Left ventricle myocardium inferior (tissue), 1 donor: ENCODE data around the gene ACTA2. TPM values are rescaled to one million over a fixed set of nuclear protein-coding genes. Genes with fewer than 3 reads are reported as not detected.
A peak's percentile ranks its signal among the peaks of the same experiment; 100 is the strongest.

Experiments used
- DNase-seq: peaks from one replicate; pipeline ENCODE4 v3.0.0-alpha.2; 2020
- H3K27ac ChIP-seq: fragments of 200-600 bp; replicated peaks from 2 replicates; pipeline ENCODE4 v1.8.0; 2021
- H3K27me3 ChIP-seq: fragments of 200-600 bp; 2 replicates; pipeline ENCODE4 v1.8.0; 2021; ENCODE audit warnings: low read depth
- H3K36me3 ChIP-seq: fragments of 200-600 bp; 2 replicates; pipeline ENCODE4 v1.8.0; 2021
- H3K4me1 ChIP-seq: fragments of 200-600 bp; 2 replicates; pipeline ENCODE4 v1.8.0; 2021
- H3K4me3 ChIP-seq: fragments of 200-600 bp; 2 replicates; pipeline ENCODE4 v1.8.0; 2021; ENCODE audit warnings: mild to moderate bottlenecking, moderate library complexity
- H3K9me3 ChIP-seq: fragments of 200-600 bp; replicated peaks from 2 replicates; pipeline ENCODE4 v1.8.0; 2021
- CTCF ChIP-seq: fragments of 200-600 bp; IDR thresholded peaks from 2 replicates; pipeline ENCODE4 v1.8.0; 2021; ENCODE audit warnings: antibody characterized with exemption, mild to moderate bottlenecking, borderline replicate concordance
- intact Hi-C: fragments of 100-400 bp; cut with micrococcal nuclease; formaldehyde crosslinking; loops from one replicate; pipeline ENCODE4 v1.11.0; 2022
- total RNA-seq: library from RNA; stranded (reverse); fragmentation: NEBNext Ultra II Directional; extraction: Animal tissue kit (Norgen Biotek cat#: 25700); gene quantifications from one replicate; pipeline ENCODE4 v1.2.1, GENCODE V29; 2021
- donor health status: DM: no; HTN: yes; CAD: no; lungs with severe emphysema.

ACTA2 gene
- total RNA-seq, 1 donor from 2014 or later, result 89.4 TPM

GRCh38 chr10:88990384-88991160 is 38.0 kb upstream of the ACTA2 start, which contains the start of gene FAS:
TSS of gene FAS (plus strand) at chr10:88990798. CDS start at chr10:88990877, 79 bp downstream.
- peak; percentile 76 for DNase-seq
- Histone ChIP-seq H3K4me3 (peak within 1 kb of the TSS; percentile 86), H3K36me3 (no peaks in the 10 kb centered on the region), H3K4me1 (peaks cover 78% of the 10 kb centered on the region), H3K27ac (peak within 1 kb of the TSS; percentile 97), H3K9me3 (no peaks in the 10 kb centered on the region), H3K27me3 (no peaks in the 10 kb centered on the region)
- intact Hi-C loops, result no loop called here
- no peak for TF ChIP-seq CTCF

DNA sequence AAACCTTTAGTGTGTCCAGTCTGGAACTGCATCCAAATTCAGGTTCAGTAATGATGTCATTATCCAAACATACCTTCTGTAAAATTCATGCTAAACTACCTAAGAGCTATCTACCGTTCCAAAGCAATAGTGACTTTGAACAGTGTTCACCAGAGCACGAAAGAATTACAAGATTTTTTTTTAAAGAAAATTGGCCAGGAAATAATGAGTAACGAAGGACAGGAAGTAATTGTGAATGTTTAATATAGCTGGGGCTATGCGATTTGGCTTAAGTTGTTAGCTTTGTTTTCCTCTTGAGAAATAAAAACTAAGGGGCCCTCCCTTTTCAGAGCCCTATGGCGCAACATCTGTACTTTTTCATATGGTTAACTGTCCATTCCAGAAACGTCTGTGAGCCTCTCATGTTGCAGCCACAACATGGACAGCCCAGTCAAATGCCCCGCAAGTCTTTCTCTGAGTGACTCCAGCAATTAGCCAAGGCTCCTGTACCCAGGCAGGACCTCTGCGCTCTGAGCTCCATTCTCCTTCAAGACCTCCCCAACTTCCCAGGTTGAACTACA is 37.3 kb upstream of the ACTA2 start:
- no peaks in the 10 kb centered on the region for H3K27me3 ChIP-seq
- peak overlapping the region; percentile 86 for H3K4me3 ChIP-seq
- DNase-seq, result no peak
- TF ChIP-seq CTCF, result no peak
- no peaks in the 10 kb centered on the region for H3K9me3 ChIP-seq
- peaks cover 75% of the 10 kb centered on the region for H3K4me1 ChIP-seq
- H3K27ac ChIP-seq, result peak overlapping the region; percentile 97
- intact Hi-C loops, result loop anchor here (5.0 kb wide), 1 partner anchor 153 kb away; no protein-coding TSS in a partner anchor
- H3K36me3 ChIP-seq, result no peaks in the 10 kb centered on the region

- H3K9me3 ChIP-seq, result no peaks in the 10 kb centered on the region
Measured at GRCh38 chr10:88989423-88989822, 36.9 kb upstream of the ACTA2 start.

DNA sequence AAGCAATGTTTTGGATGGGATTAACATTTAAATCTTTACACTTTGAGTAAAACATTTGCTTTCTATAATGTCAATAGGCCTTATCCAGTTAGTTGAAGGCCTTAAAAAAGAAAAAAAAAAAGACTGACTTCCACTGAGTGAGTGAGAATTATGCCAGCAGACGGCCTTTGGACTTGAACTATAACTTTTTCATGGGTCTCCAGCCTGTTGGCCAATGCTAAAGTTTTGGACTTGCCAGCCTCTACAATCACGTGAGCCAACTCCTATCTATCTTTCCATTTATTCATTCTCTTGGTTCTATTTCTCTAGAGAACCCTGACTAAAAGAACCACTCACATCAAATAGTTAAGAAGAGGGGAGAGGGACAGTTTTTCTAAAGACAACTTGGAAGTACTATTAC is 35.3 kb upstream of the ACTA2 start:
- intact Hi-C loops, result loop anchor here (2.0 to 5.0 kb wide), 2 partner anchors 53 to 151 kb away; no protein-coding TSS in a partner anchor
- H3K27ac ChIP-seq, result peak overlapping the region; percentile 97

More at GRCh38 chr10:88989423-88989822, 36.9 kb upstream of the ACTA2 start:
- no peaks in the 10 kb centered on the region for H3K36me3 ChIP-seq
- H3K27me3 ChIP-seq, result no peaks in the 10 kb centered on the region
- no peak for TF ChIP-seq CTCF
- DNase-seq, result no peak
- intact Hi-C loops, result loop anchor here (5.0 kb wide), 1 partner anchor 152 kb away; no protein-coding TSS in a partner anchor
- H3K4me1 ChIP-seq, result peaks cover 71% of the 10 kb centered on the region
- peak overlapping the region; percentile 97 for H3K27ac ChIP-seq
- H3K4me3 ChIP-seq, result peak overlapping the region; percentile 86

More for the DNA sequence above, 35.3 kb upstream of the ACTA2 start:
- DNase-seq, result no peak
- no peak overlapping the region for H3K4me3 ChIP-seq
- no peaks in the 10 kb centered on the region for H3K27me3 ChIP-seq
- no peak for TF ChIP-seq CTCF
- no peaks in the 10 kb centered on the region for H3K36me3 ChIP-seq
- H3K9me3 ChIP-seq, result no peaks in the 10 kb centered on the region
- peaks cover 71% of the 10 kb centered on the region for H3K4me1 ChIP-seq
